A549 (cell line): ENCODE data around the gene CSE1L. TPM values are rescaled to one million over a fixed set of nuclear protein-coding genes. Genes with fewer than 3 reads are reported as not detected.
A peak's percentile ranks its signal among the peaks of the same experiment; 100 is the strongest.

ENCODE experiments used
- ATOH8 ChIP-seq: fragments of 250-450 bp; sonication (Bioruptor Pico); IDR thresholded peaks from 2 replicates; pipeline ENCODE4 v1.5.0; 2020; ENCODE audit warnings: low read depth, mild to moderate bottlenecking, moderate library complexity
- BHLHE40 ChIP-seq: IDR thresholded peaks from 2 replicates; pipeline ENCODE4 v1.6.1; 2012; ENCODE audit warnings: low read depth, low read length, inconsistent platforms
- CHD2 ChIP-seq: fragments of 150-350 bp; IDR thresholded peaks from 2 replicates; pipeline ENCODE4 v1.6.1; 2014; ENCODE audit warnings: low read length; ENCODE audit not compliant: partially characterized antibody
- CHD4 ChIP-seq: fragments of 200-600 bp; sonication (generic); IDR thresholded peaks from 2 replicates; pipeline ENCODE4 v1.6.1; 2016; ENCODE audit warnings: antibody characterized with exemption, mild to moderate bottlenecking, borderline replicate concordance
- CTCF ChIP-seq: fragments of >200 bp; sonication (Bioruptor Twin); formaldehyde crosslinking; IDR thresholded peaks from 3 replicates; pipeline ENCODE4 v1.5.1; 2016
- EHF ChIP-seq: fragments of 250-450 bp; sonication (Bioruptor Pico); IDR thresholded peaks from 2 replicates; pipeline ENCODE4 v1.5.0; 2020; ENCODE audit warnings: mild to moderate bottlenecking
- EHMT2 ChIP-seq: fragments of 200-600 bp; sonication (generic); IDR thresholded peaks from 2 replicates; pipeline ENCODE4 v1.6.1; 2016; ENCODE audit warnings: antibody characterized with exemption, low read depth, mild to moderate bottlenecking, moderate library complexity
- FOSB ChIP-seq: fragments of 250-450 bp; sonication (Bioruptor Pico); IDR thresholded peaks from 2 replicates; pipeline ENCODE4 v1.5.0; 2020; ENCODE audit warnings: mild to moderate bottlenecking, moderate library complexity
- GATA3 ChIP-seq: IDR thresholded peaks from 2 replicates; pipeline ENCODE4 v1.6.1; 2012; ENCODE audit warnings: borderline replicate concordance
- HES2 ChIP-seq: fragments of >200 bp; sonication (Bioruptor Twin); formaldehyde crosslinking; IDR thresholded peaks from 2 replicates; pipeline ENCODE4 v1.6.1; 2016
- HMGXB4 ChIP-seq: fragments of 250-450 bp; sonication (Bioruptor Pico); IDR thresholded peaks from 2 replicates; pipeline ENCODE4 v1.5.0; 2021; ENCODE audit warnings: mild to moderate bottlenecking, moderate library complexity, borderline replicate concordance
- JUN ChIP-seq, 2 experiments: fragments of >200 bp; sonication (Bioruptor Twin); formaldehyde crosslinking; IDR thresholded peaks; 2 replicates in 1 of 2; 3 replicates in 1 of 2; pipeline ENCODE4 v1.6.1; 2016 to 2017
- JUNB ChIP-seq: fragments of >200 bp; sonication (Bioruptor Twin); formaldehyde crosslinking; IDR thresholded peaks from 2 replicates; pipeline ENCODE4 v1.6.1; 2016
- KDM1A ChIP-seq: fragments of 200-600 bp; sonication (generic); IDR thresholded peaks from 2 replicates; pipeline ENCODE4 v1.6.1; 2016; ENCODE audit warnings: low read depth, mild to moderate bottlenecking
- MAFK ChIP-seq: fragments of 450-650 bp; IDR thresholded peaks from 2 replicates; pipeline ENCODE4 v1.6.1; 2014; ENCODE audit not compliant: partially characterized antibody
- MAZ ChIP-seq: fragments of 150-350 bp; IDR thresholded peaks from 2 replicates; pipeline ENCODE4 v1.6.1; 2014; ENCODE audit warnings: antibody characterized with exemption, low read depth, low read length, borderline replicate concordance
- NPAS2 ChIP-seq: fragments of 250-450 bp; sonication (Bioruptor Pico); IDR thresholded peaks from 2 replicates; pipeline ENCODE4 v1.8.0; 2022; ENCODE audit warnings: mild to moderate bottlenecking, moderate library complexity, borderline replicate concordance
- NR3C1 ChIP-seq: fragments of >200 bp; sonication (Bioruptor Twin); formaldehyde crosslinking; IDR thresholded peaks from 3 replicates; pipeline ENCODE4 v1.6.1; 2017
- PHF8 ChIP-seq: fragments of 200-600 bp; sonication (generic); IDR thresholded peaks from 2 replicates; pipeline ENCODE4 v1.6.1; 2016; ENCODE audit warnings: low read depth, mild to moderate bottlenecking, antibody characterized with exemption, moderate library complexity, borderline replicate concordance
- POLR2AphosphoS2 ChIP-seq: conservative IDR thresholded peaks from 2 replicates; pipeline ENCODE4 v1.6.1; 2012; ENCODE audit warnings: low read length, improper control_type of control experiment, inconsistent platforms
- RARB ChIP-seq: fragments of 250-450 bp; sonication (Bioruptor Pico); IDR thresholded peaks from 2 replicates; pipeline ENCODE4 v1.8.0; 2021; ENCODE audit warnings: mild to moderate bottlenecking, moderate library complexity
- REST ChIP-seq: fragments of 200-600 bp; sonication (generic); IDR thresholded peaks from 2 replicates; pipeline ENCODE4 v1.6.1; 2016; ENCODE audit warnings: antibody characterized with exemption, mild to moderate bottlenecking, moderate library complexity
- RNF2 ChIP-seq: fragments of 200-600 bp; sonication (generic); IDR thresholded peaks from 2 replicates; pipeline ENCODE4 v1.6.1; 2016; ENCODE audit warnings: low read depth, mild to moderate bottlenecking, antibody characterized with exemption, moderate library complexity, borderline replicate concordance
- SMC3 ChIP-seq: fragments of >200 bp; sonication (Bioruptor Twin); formaldehyde crosslinking; IDR thresholded peaks from 3 replicates; pipeline ENCODE4 v1.6.1; 2018; ENCODE audit warnings: inconsistent platforms
- TFCP2L1 ChIP-seq: fragments of 250-450 bp; sonication (Bioruptor Pico); IDR thresholded peaks from 2 replicates; pipeline ENCODE4 v1.5.0; 2021; ENCODE audit warnings: mild to moderate bottlenecking
- TP53 ChIP-seq: fragments of 250-450 bp; sonication (Bioruptor Pico); IDR thresholded peaks from 2 replicates; pipeline ENCODE4 v1.5.0; 2021; ENCODE audit warnings: mild to moderate bottlenecking, moderate library complexity
- ZNF302 ChIP-seq: fragments of 250-450 bp; sonication (Bioruptor Pico); IDR thresholded peaks from 2 replicates; pipeline ENCODE4 v1.9.0; 2021; ENCODE audit warnings: inconsistent platforms, mild to moderate bottlenecking, moderate library complexity
- ZSCAN20 ChIP-seq: fragments of 250-450 bp; sonication (Bioruptor Pico); IDR thresholded peaks from 2 replicates; pipeline ENCODE4 v1.8.0; 2022; ENCODE audit warnings: mild to moderate bottlenecking, moderate library complexity
- polyA plus RNA-seq, 4 experiments: library from polyadenylated mRNA; depleted of rRNA in 3 of 4; stranded (reverse); fragments of >200 nt; fragmentation: RNase III in 1 of 4; extraction: RNeasy Plus Mini Kit Qiagen cat#74134 plus additional on column Dnase treatment in 1 of 4; gene quantifications; 2 replicates in 3 of 4; 3 replicates in 1 of 4; pipeline ENCODE4 v1.2.3, GENCODE V29; 2011 to 2017

Gene CSE1L
- polyA plus RNA-seq, 2 of the 4 experiments (the other 2 are of a cell fraction): 116 to 125 TPM

GRCh38 chr20:49046087-49046900, at the start of gene CSE1L (continued):
- no peak for TF ChIP-seq HMGXB4 (CRISPR knock-in tag)
- TF ChIP-seq EHF (CRISPR knock-in tag): no peak; the same call in 1 of the 2 replicates
- TF ChIP-seq ZSCAN20 (CRISPR knock-in tag): no peak
- no peak for TF ChIP-seq EHMT2
- TF ChIP-seq ATOH8 (CRISPR knock-in tag): no peak
- TF ChIP-seq RNF2: no peak
- peak; percentile 81 for TF ChIP-seq PHF8
- TF ChIP-seq NR3C1: no peak
- no peak for TF ChIP-seq NPAS2 (CRISPR knock-in tag)
- peak; percentile 83 for TF ChIP-seq TFCP2L1 (CRISPR knock-in tag)
- TF ChIP-seq MAFK: no peak
- TF ChIP-seq JUN (IDR thresholded peaks at IDR 0.05): peak; percentile 47 to 90; a peak in 4 of 5 replicates
- TF ChIP-seq POLR2AphosphoS2: no peak
- peak; percentile 18; the same call in 1 of the 2 replicates for TF ChIP-seq GATA3
- TF ChIP-seq TP53 (CRISPR knock-in tag): peak; percentile 16; the same call in 1 of the 2 replicates
- no peak for TF ChIP-seq JUNB
- no peak for TF ChIP-seq CTCF
- no peak for TF ChIP-seq SMC3
- no peak for TF ChIP-seq MAZ
- TF ChIP-seq CHD2: no peak
- TF ChIP-seq FOSB (CRISPR knock-in tag): peak; percentile 79
- no peak for TF ChIP-seq CHD4
- no peak for TF ChIP-seq BHLHE40
- TF ChIP-seq ZNF302: no peak
- TF ChIP-seq KDM1A: no peak
- no peak for TF ChIP-seq REST
- no peak for TF ChIP-seq RARB (CRISPR knock-in tag)
- TF ChIP-seq HES2: no peak
- TF ChIP-seq, all 56 proteins: peak for 15
